OCI-LY3 (cell line): ENCODE measurements around the gene ARG2.

Experiments
- H2AFZ ChIP-seq: fragments of 200-600, 300-600 bp; shearing (Covaris generic); 2 replicates; pipeline ENCODE4 v1.6.0; 2014; ENCODE audit warnings: antibody characterized with exemption, low read depth, low read length
- H3K27ac ChIP-seq: fragments of 200-600, 300-600 bp; sonication (generic); 2 replicates; pipeline ENCODE4 v1.5.1; 2014; ENCODE audit warnings: mild to moderate bottlenecking, low read length, moderate library complexity, mixed read lengths
- H3K27me3 ChIP-seq: fragments of 200-600, 300-600 bp; sonication (generic); 2 replicates; pipeline ENCODE4 v1.6.1; 2014; ENCODE audit warnings: low read depth, low read length, mixed read lengths
- H3K36me3 ChIP-seq: fragments of 200-600, 300-600 bp; sonication (generic); replicated peaks from 2 replicates; pipeline ENCODE3; 2014; ENCODE audit warnings: low read depth, low read length, mixed read lengths
- H3K4me1 ChIP-seq: fragments of 300-600, 200-600 bp; sonication (generic); 2 replicates; pipeline ENCODE4 v1.6.1; 2014; ENCODE audit warnings: low read length, mixed read lengths
- H3K4me2 ChIP-seq: fragments of 200-600, 300-600 bp; sonication (generic); 2 replicates; pipeline ENCODE4 v1.6.1; 2014; ENCODE audit warnings: low read length, mixed read lengths
- H3K4me3 ChIP-seq: fragments of 300-600, 200-600 bp; sonication (generic); 2 replicates; pipeline ENCODE4 v1.5.1; 2014; ENCODE audit warnings: antibody characterized with exemption, mild to moderate bottlenecking, low read length, moderate library complexity
- H3K79me2 ChIP-seq: fragments of 300-600, 200-600 bp; shearing (Covaris generic); 2 replicates; pipeline ENCODE4 v1.6.1; 2014; ENCODE audit warnings: mild to moderate bottlenecking, low read length, mixed read lengths
- H3K9ac ChIP-seq: fragments of 300-600, 200-600 bp; shearing (Covaris generic); 2 replicates; pipeline ENCODE4 v1.6.0; 2014; ENCODE audit warnings: mild to moderate bottlenecking, low read length, moderate library complexity
- H3K9me3 ChIP-seq: fragments of 200-600, 300-600 bp; shearing (Covaris generic); 2 replicates; pipeline ENCODE4 v1.6.1; 2014; ENCODE audit warnings: low read length, mixed read lengths; ENCODE audit not compliant: insufficient read depth
- H4K20me1 ChIP-seq: fragments of 200-600, 300-600 bp; sonication (generic); 2 replicates; pipeline ENCODE4 v1.6.1; 2016; ENCODE audit warnings: low read length, mixed read lengths; ENCODE audit not compliant: insufficient read depth
- EZH2phosphoT487 ChIP-seq: fragments of 200-600 bp; shearing (Covaris generic); IDR thresholded peaks from 2 replicates; pipeline ENCODE4 v1.6.1; 2018; ENCODE audit warnings: antibody characterized with exemption, mixed run types, low read depth
- TF ChIP-seq, protein P1 (sequence below): fragments of 200-600, 300-600 bp; sonication (generic); IDR thresholded peaks from 2 replicates; pipeline ENCODE4 v1.5.1; 2014; ENCODE audit warnings: antibody characterized with exemption, low read length, low read depth

The ARG2 gene

DNA sequence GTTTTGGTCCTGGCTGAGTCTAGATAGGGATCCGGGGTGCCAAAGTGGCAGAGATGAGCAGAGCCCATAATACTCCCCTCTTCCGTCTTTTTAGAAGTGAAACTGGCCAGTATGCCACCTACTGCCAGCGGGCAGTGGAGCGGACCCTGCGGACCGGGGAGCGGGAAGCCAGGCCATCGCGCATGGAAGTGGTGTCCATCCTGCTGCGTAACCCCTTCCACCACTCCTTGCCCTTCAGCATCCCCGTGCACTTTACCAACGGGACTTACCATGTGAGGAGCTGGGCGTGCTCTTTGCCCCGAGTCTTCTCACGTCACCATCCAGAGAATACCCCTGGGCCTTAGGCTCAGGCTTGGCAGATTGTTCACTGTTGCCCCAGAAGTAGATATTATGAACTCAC lies 40.7 kb upstream of the ARG2 start:
- TF ChIP-seq, protein P1, sequence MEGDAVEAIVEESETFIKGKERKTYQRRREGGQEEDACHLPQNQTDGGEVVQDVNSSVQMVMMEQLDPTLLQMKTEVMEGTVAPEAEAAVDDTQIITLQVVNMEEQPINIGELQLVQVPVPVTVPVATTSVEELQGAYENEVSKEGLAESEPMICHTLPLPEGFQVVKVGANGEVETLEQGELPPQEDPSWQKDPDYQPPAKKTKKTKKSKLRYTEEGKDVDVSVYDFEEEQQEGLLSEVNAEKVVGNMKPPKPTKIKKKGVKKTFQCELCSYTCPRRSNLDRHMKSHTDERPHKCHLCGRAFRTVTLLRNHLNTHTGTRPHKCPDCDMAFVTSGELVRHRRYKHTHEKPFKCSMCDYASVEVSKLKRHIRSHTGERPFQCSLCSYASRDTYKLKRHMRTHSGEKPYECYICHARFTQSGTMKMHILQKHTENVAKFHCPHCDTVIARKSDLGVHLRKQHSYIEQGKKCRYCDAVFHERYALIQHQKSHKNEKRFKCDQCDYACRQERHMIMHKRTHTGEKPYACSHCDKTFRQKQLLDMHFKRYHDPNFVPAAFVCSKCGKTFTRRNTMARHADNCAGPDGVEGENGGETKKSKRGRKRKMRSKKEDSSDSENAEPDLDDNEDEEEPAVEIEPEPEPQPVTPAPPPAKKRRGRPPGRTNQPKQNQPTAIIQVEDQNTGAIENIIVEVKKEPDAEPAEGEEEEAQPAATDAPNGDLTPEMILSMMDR = no peak
- TF ChIP-seq EZH2phosphoT487 = no peak
- no peaks in the 10 kb centered on the region for H3K36me3 ChIP-seq

DNA sequence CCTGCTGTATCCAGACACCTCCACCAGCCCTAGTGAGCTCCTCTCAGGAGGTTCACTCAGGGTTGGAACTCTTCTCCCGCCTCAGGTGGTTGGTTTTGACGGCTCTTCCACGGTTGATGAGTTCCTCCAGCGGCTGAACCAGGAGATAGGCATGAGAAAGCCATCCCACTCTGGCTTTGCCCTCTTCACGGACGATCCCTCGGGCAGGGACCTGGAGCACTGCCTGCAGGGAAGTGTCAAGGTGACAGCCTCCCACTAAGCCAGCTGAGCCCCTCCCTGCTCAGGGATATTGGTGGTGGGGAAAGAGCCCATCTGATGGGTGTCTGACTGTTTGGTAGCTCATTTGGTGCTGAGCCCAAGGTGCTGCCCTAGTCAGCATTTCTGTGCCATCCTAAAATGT lies 40.1 kb upstream of the ARG2 start:
- peaks cover 10% of the 10 kb centered on the region for H3K4me1 ChIP-seq
- H3K27me3 ChIP-seq = no peaks in the 10 kb centered on the region
- H3K79me2 ChIP-seq = no peaks in the 10 kb centered on the region
- TF ChIP-seq, protein P1 = no peak
- no peak for TF ChIP-seq EZH2phosphoT487
- H2AFZ ChIP-seq = no peak overlapping the region
- no peaks in the 10 kb centered on the region for H3K36me3 ChIP-seq
- no peak overlapping the region for H3K27ac ChIP-seq
- no peak overlapping the region for H3K4me3 ChIP-seq
- no peak overlapping the region for H3K9ac ChIP-seq
- no peaks in the 10 kb centered on the region for H4K20me1 ChIP-seq
- H3K4me2 ChIP-seq = no peak overlapping the region
- no peaks in the 10 kb centered on the region for H3K9me3 ChIP-seq

More for the DNA sequence above, 40.7 kb upstream of the ARG2 start:
- Histone ChIP-seq H3K79me2 (no peaks in the 10 kb centered on the region), H3K4me2 (no peak overlapping the region), H3K4me3 (no peak overlapping the region), H4K20me1 (no peaks in the 10 kb centered on the region), H3K27me3 (no peaks in the 10 kb centered on the region), H3K27ac (no peak overlapping the region), H3K4me1 (peaks cover 10% of the 10 kb centered on the region), H2AFZ (no peak overlapping the region), H3K9ac (no peak overlapping the region), H3K9me3 (no peaks in the 10 kb centered on the region)

DNA sequence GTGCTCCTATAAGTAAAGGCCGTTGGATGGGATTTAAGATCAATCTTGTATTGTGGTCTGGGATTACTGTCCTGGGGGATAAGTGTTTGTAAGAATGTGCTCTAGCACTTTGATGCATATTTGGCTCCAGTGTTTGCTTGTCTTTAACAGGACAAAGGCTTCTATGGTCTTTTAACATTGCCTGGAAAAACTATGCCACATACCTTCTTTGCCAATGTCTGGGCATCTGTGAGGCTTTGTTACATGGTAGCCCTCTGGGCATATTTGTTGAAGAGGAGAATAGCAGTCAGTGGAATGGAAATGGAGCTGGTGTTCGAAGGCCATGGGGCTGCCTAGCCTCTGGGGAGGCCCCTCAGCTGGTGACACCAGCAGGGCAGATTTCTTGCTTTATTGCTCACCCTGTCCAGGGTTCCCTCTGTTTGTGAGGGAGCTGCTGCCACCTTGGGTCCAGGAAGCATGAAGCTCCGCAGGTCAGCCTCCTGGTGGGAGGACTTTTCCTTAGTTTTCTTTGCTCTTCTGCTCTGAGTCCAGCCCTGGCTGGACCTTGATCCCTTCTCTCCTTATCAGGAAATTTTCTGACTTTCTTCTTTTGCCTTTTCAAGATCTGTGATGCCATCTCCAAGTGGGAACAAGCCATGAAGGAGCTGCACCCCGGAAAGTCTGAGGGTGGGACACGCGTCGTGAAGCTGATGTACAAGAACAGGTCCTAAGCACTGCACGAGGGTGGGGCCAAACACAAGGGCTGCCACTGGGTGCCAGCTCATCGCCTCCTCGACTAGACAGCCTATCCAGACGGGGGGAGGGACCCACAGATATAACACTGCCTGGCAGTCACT lies 39.2 kb upstream of the ARG2 start:
- Histone ChIP-seq H3K9me3 (no peaks in the 10 kb centered on the region), H3K27me3 (no peaks in the 10 kb centered on the region), H3K9ac (no peak overlapping the region), H4K20me1 (no peaks in the 10 kb centered on the region), H3K27ac (no peak overlapping the region), H3K79me2 (no peaks in the 10 kb centered on the region), H3K4me2 (no peak overlapping the region), H3K36me3 (no peaks in the 10 kb centered on the region), H3K4me3 (no peak overlapping the region), H2AFZ (no peak overlapping the region), H3K4me1 (peaks cover 7% of the 10 kb centered on the region)
- no peak for TF ChIP-seq EZH2phosphoT487
- TF ChIP-seq, protein P1 = no peak

DNA sequence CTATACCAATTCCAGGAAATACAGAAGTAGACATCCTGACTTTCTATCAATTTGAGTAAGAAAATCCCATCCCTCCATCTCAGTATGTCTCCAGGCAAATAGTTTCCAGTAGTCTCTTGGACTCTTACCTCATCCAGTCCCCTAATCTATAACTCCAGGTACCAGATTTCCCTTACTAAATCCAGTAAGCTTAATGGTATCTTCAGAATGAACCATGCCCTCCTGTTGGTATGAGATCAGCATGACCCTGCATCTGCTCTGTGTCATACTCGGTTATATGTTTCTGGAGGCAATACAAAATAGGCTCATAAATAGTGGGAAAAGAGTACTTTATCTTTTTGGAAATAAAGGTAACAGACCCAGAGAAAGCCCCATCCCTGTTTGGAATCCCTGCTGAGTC lies 38.1 kb upstream of the ARG2 start:
- peaks cover 6% of the 10 kb centered on the region for H3K4me1 ChIP-seq
- no peak overlapping the region for H3K4me2 ChIP-seq
- H4K20me1 ChIP-seq = no peaks in the 10 kb centered on the region
- H3K9ac ChIP-seq = no peak overlapping the region
- H3K9me3 ChIP-seq = no peaks in the 10 kb centered on the region
- H3K36me3 ChIP-seq = no peaks in the 10 kb centered on the region
- no peak overlapping the region for H3K4me3 ChIP-seq
- H3K27ac ChIP-seq = no peak overlapping the region
- H2AFZ ChIP-seq = no peak overlapping the region
- no peak for TF ChIP-seq EZH2phosphoT487
- TF ChIP-seq, protein P1 = no peak
- no peaks in the 10 kb centered on the region for H3K27me3 ChIP-seq
- no peaks in the 10 kb centered on the region for H3K79me2 ChIP-seq
